IPS DF 6.9 (cell line): ENCODE data around the gene MEIOSIN.

ENCODE experiments used
- DNase-seq: peaks from one replicate; pipeline ENCODE4 v3.0.0-alpha.2; 2013; ENCODE audit warnings: low read depth, low spot score
- H3K27ac ChIP-seq: one replicate; pipeline ENCODE4 v1.5.1; 2013; ENCODE audit warnings: low read length, control low read depth
- H3K27me3 ChIP-seq: 2 replicates; pipeline ENCODE4 v1.6.1; 2013; ENCODE audit warnings: mild to moderate bottlenecking, low read length; ENCODE audit not compliant: control insufficient read depth, insufficient read depth
- H3K36me3 ChIP-seq: 2 replicates; pipeline ENCODE4 v1.6.1; 2013; ENCODE audit warnings: low read length; ENCODE audit not compliant: control insufficient read depth, insufficient read depth
- H3K4me1 ChIP-seq: 2 replicates; pipeline ENCODE4 v1.6.1; 2013; ENCODE audit warnings: low read length; ENCODE audit not compliant: control insufficient read depth, insufficient read depth
- H3K4me3 ChIP-seq: 2 replicates; pipeline ENCODE4 v1.5.1; 2013; ENCODE audit warnings: mild to moderate bottlenecking, low read length
- H3K9me3 ChIP-seq: 2 replicates; pipeline ENCODE4 v1.6.1; 2013; ENCODE audit warnings: low read length, inconsistent platforms; ENCODE audit not compliant: control insufficient read depth, insufficient read depth
- WGBS: extraction: QIAGEN DNeasy Blood & Tissue Kit; methylation state at CpG from one replicate; pipeline ENCODE4 v1.1.7; 2013; ENCODE audit warnings: mixed read lengths, missing lambda C conversion rate; ENCODE audit not compliant: insufficient read length, insufficient coverage; 5-methylcytosine and 5-hydroxymethylcytosine counted together

The MEIOSIN gene

DNA sequence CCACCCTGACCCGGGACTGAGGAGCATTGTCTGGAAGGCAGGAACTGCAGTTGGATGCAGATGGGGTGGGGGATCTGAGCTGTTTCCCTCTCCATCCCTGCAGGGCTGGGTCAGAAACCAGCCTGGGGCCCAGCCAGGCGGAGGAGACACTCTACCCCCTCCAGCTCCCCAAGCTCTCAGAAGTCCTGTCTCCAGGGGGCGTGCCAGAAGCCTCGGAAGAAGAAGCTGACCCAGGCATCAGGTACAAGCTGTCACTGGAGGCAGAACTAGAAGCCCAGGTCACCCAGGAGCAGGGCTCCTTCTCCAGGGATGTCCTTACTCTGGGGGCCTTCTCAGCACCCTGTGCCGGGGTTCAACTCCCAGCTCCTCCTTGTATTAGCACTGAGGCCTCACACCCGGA is 20.3 kb downstream of the MEIOSIN start:
- no peaks in the 10 kb centered on the region for H3K9me3 ChIP-seq
- H3K36me3 ChIP-seq, result no peaks in the 10 kb centered on the region
- no CpG with 5 or more reads among the region's 6 CpGs for WGBS
- H3K27ac ChIP-seq, result no peak overlapping the region
- no peak overlapping the region for H3K4me3 ChIP-seq
- no peaks in the 10 kb centered on the region for H3K4me1 ChIP-seq
- DNase-seq, result no peak
- no peaks in the 10 kb centered on the region for H3K27me3 ChIP-seq

DNA sequence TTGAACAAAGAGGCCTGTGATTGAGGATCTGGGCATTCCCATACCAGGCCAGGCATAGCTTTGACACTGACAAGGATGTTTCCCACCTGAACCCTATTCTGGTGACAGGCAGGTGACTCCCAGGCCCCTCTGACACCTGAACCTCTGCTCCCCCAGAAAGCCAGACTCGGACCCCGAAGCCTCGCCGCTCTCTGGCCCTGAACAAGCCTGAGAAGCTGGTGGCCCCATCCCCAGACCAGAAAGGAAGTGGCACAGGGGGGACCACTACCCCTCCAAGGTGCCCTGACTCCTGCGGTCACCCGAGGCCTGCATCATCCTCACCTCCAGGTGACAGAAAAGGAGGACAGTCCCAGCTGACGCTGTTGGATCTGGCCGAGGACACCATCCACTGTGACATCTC is 21.1 kb downstream of the MEIOSIN start:
- no peak for DNase-seq
- H3K4me3 ChIP-seq, result no peak overlapping the region
- H3K4me1 ChIP-seq, result no peaks in the 10 kb centered on the region
- H3K27me3 ChIP-seq, result no peaks in the 10 kb centered on the region
- no peaks in the 10 kb centered on the region for H3K36me3 ChIP-seq
- no peaks in the 10 kb centered on the region for H3K9me3 ChIP-seq
- H3K27ac ChIP-seq, result no peak overlapping the region
- WGBS, result no CpG with 5 or more reads among the region's 8 CpGs

DNA sequence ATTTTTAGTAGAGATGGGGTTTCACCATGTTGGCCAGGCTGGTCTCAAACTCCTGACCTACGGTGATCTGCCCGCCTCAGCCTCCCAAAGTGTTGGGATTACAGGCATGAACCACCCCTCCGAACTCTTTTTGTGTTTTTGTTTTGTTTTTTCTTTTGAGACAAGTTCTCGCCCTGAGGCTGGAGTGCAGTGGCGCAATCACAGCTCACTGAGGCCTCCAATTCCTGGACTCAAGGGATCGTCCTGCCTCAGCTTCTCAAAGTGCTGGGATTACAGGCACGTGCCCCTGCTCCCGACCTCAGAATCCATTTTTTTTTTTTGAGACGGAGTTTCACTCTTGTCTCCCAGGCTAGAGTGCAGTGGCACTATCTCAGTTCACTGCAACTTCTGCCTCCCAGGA is 24.5 kb downstream of the MEIOSIN start:
- DNase-seq, result no peak
- Histone ChIP-seq H3K27ac (no peak overlapping the region), H3K4me3 (no peak overlapping the region), H3K9me3 (no peaks in the 10 kb centered on the region), H3K27me3 (no peaks in the 10 kb centered on the region), H3K36me3 (no peaks in the 10 kb centered on the region), H3K4me1 (no peaks in the 10 kb centered on the region; the same call in 1 of the 2 replicates)
- WGBS, result no CpG with 5 or more reads among the region's 9 CpGs

DNA sequence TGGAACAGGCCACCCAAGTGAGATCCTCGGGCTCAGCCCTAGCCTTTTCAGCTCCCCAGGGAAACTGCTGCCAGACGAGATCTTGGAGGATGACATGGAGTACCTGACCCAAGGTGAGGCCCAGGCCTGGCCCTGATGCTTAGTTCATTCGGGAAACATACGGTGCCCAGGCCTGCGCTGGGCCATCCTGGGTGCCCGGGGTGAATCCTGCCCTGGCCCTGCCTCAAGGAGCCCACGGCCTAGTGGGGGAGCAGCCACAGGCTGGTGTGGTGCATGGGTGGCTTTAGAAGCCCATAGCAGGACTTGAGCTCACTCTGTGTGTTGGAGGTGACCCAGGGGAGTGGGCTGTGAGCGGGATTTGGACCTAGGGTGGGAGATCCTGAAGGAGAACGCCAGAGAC is 25.7 kb downstream of the MEIOSIN start:
- DNase-seq, result no peak
- WGBS, result no CpG with 5 or more reads among the region's 9 CpGs
- Histone ChIP-seq H3K36me3 (no peaks in the 10 kb centered on the region), H3K9me3 (no peaks in the 10 kb centered on the region), H3K4me3 (no peak overlapping the region), H3K27me3 (no peaks in the 10 kb centered on the region), H3K27ac (no peak overlapping the region), H3K4me1 (peaks cover 3% of the 10 kb centered on the region)

DNA sequence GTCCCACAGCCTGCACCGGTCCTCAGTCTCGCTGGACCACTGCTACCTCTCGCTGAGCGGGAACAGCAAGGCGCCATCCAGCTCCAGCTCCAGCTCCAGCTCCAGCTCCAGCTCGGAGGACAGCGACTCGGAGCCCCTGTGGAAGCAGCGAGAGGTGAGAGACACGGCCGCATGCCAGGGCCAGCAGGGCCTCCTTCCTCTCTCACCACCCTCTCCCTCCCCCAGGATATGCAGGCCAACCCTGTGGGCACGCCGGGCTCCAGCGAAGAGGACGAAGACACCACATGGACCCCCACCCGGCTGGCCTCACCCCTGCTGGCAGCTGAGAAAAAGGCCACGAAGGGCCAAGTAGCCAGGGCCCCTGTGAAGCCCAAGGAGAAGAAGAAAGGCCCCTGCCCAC is 28.5 kb downstream of the MEIOSIN start:
- no peak for DNase-seq
- no peaks in the 10 kb centered on the region for H3K27me3 ChIP-seq
- no peaks in the 10 kb centered on the region for H3K36me3 ChIP-seq
- no peaks in the 10 kb centered on the region for H3K9me3 ChIP-seq
- H3K27ac ChIP-seq, result no peak overlapping the region
- WGBS, result no CpG with 5 or more reads among the region's 17 CpGs
- peaks cover 16% of the 10 kb centered on the region for H3K4me1 ChIP-seq
- no peak overlapping the region for H3K4me3 ChIP-seq

DNA sequence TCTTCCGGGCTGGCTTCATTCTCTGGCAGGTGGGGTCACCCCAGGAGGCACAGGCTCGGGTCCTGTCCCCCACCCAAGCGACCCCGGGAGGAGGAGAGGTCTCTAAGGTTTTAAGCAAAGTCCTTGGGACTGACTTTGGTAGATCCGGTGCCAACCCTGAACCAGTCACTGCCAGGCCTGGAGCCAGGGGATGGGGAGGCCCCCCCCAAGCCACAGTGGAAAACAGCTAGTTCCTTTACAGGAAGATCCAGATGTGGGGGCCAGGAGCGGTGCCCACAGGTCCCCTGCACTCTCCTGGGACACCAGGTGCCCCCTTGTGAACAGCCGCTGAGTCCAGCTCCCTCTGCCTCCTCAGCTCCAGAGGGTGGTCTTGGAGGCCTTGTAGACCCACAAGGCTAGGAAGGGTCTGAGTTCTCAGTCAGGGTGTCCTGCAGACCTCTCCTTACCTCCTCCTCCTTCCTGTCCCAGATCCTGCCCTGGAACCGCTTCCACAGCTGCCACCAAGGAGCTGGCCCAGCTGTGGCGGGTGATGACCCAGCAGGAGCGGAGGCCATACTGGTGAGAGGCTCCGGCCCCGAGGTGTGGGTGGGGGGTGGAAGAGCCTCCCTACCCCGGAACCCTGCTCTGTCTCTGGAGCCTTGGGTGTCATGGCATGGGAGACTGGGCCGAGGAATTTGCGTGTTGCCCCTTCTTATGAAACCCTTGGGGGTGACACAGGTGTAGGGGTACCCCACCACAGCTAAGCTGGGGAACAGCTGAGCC is 29.8 kb downstream of the MEIOSIN start:
- no peak for DNase-seq
- Histone ChIP-seq H3K9me3 (no peaks in the 10 kb centered on the region), H3K36me3 (no peaks in the 10 kb centered on the region), H3K27ac (no peak overlapping the region), H3K27me3 (no peaks in the 10 kb centered on the region), H3K4me3 (no peak overlapping the region), H3K4me1 (peaks cover 19% of the 10 kb centered on the region)
- no CpG with 5 or more reads among the region's 15 CpGs for WGBS

DNA sequence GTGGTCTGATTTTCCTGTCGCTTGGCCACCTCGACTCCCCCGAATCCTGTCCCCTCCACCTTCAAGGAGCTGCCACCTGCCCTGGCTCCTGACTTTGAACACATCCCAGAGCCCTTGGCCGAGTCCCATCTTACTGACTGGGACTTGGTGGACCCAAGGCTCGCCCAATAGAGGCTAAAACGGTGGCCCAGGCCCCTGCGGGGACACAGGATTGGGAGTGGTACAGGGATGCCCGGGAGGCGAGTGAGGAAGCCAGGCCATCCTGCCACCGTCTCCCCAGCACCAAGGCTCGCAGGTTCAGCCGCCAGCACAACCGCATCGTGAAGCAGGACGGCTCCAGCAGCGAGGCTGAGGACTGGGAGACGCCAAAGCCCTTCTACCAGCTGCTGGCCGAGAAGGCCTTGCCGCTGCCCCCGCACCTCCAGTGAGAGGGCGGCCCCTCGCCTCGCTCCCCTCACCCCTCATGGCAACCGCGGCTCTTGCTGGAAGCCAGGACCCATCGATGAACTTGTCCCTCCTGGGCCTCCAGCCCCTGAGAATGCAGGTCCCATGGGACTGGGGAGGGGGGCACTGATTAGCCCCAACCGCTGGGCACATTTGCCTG is 30.6 kb downstream of the MEIOSIN start:
- Histone ChIP-seq H3K36me3 (no peaks in the 10 kb centered on the region), H3K4me1 (peaks cover 19% of the 10 kb centered on the region), H3K9me3 (no peaks in the 10 kb centered on the region), H3K27me3 (no peaks in the 10 kb centered on the region), H3K27ac (no peak overlapping the region), H3K4me3 (no peak overlapping the region)
- no peak for DNase-seq
- WGBS, result no CpG with 5 or more reads among the region's 27 CpGs

DNA sequence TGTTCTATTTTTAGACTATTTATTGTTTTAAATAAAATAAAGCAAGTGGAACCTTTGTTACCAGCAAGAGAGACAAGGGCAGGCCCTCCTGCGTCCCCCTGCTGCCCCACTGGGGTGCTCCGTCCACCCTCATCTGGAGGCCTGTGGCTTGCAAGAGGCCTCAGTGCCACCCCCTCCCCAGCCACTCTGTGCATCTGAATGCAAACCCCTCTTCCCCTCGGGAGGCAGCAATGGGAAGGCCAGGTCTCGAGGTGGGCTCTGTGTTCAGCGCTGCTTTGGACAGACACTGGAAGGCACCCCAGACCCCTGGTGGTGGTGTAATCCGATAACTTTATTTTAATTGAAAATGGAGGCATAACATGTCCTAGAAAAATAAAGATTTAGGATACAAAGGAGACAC is 31.2 kb downstream of the MEIOSIN start:
- no CpG with 5 or more reads among the region's 6 CpGs for WGBS
- no peak for DNase-seq
- Histone ChIP-seq H3K27me3 (no peaks in the 10 kb centered on the region), H3K9me3 (no peaks in the 10 kb centered on the region), H3K36me3 (no peaks in the 10 kb centered on the region), H3K27ac (no peak overlapping the region), H3K4me1 (peaks cover 19% of the 10 kb centered on the region), H3K4me3 (no peak overlapping the region)

DNA sequence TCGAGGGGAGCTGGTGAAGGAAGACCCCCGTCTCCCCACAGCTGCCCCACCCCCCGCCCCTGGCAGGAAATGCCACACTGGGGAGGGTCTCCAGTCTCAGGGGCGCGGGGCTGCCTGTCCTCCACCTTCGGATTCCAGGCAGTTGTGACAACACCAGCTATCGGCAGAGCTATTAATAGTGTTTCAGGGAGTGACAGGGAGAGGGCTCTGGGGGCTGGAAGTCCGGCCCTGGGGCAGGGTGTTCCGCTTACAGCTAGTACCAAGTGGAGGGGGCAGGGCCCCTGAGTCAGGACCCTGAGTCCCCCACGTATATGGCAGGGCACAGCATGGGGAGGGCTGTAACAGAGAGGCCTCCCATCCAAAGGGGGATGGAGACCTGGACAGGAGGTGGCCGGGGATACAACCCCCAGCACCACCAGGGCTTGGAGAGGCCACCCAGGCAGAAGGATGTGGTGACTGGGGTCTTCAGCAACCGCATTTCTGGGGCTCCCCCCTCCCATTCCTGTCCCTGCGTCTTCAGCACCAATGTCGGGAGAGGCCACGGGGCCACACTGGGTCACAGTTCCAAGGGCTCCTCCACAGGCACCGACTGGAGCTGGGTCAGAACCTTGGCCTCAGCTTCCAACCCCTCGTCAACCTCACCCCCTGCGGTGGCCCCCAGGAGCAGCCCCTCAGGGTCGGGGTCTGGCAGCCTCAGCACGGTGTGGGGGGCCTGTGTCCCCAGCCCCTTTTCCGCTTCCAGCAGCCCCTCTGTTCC is 31.9 kb downstream of the MEIOSIN start:
- no CpG with 5 or more reads among the region's 21 CpGs for WGBS
- no peak for DNase-seq

DNA sequence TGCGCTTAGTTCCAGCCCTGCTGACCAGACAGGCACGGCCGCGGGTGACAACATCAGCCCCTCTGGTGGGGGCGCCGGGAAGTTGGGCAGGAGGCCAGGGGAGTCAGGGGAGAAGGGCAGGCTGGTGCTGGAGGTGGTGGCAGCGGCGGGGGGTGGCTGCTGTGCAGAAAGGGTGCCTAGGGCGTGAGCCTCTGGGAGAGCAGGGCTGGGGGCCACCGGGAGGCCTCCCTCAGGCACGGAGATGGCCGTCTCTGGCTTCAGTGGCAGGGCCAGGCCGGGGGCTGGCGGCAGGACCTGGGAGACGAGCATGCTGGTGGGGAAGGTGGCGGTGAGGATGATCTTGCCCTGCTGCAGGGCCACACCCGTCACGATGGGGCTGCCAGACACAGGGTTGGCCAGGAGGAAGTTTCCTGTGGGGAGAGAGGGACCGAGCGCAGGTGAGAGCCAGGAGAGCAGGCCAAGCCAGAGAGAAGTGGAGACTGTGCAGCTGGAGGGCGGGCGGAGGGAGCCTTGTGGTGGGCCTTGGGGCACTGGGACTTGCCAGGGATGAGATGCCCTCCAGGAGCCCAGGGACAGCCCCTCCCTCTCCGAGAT is 32.6 kb downstream of the MEIOSIN start:
- no peak overlapping the region for H3K4me3 ChIP-seq
- no peak overlapping the region for H3K27ac ChIP-seq
- no peak for DNase-seq
- WGBS, result no CpG with 5 or more reads among the region's 23 CpGs
- H3K27me3 ChIP-seq, result no peaks in the 10 kb centered on the region
- no peaks in the 10 kb centered on the region for H3K9me3 ChIP-seq
- no peaks in the 10 kb centered on the region for H3K36me3 ChIP-seq
- peaks cover 19% of the 10 kb centered on the region for H3K4me1 ChIP-seq

More for the DNA sequence above, 31.9 kb downstream of the MEIOSIN start:
- Histone ChIP-seq H3K27me3 (no peaks in the 10 kb centered on the region), H3K4me3 (no peak overlapping the region), H3K36me3 (no peaks in the 10 kb centered on the region), H3K27ac (no peak overlapping the region), H3K9me3 (no peaks in the 10 kb centered on the region), H3K4me1 (peaks cover 19% of the 10 kb centered on the region)
